SK-N-SH treated with all-trans-retinoic acid at 6 μM for 48 hours (cell line): ENCODE data around the gene HLA-F.

ENCODE experiments used
- ARNTL ChIP-seq: fragments of 450-650 bp; formaldehyde crosslinking; IDR thresholded peaks from 2 replicates; pipeline ENCODE4 v1.5.0; 2020; ENCODE audit warnings: low read depth, mild to moderate bottlenecking, moderate library complexity, borderline replicate concordance
- CREB5 ChIP-seq: fragments of 250-450 bp; sonication (Bioruptor Pico); IDR thresholded peaks from 2 replicates; pipeline ENCODE4 v1.5.1; 2020; ENCODE audit warnings: low read depth, mild to moderate bottlenecking, moderate library complexity
- ESRRG ChIP-seq: fragments of 250-450 bp; sonication (Bioruptor Pico); IDR thresholded peaks from 2 replicates; pipeline ENCODE4 v1.6.1; 2021; ENCODE audit warnings: mild to moderate bottlenecking
- ISL1 ChIP-seq: fragments of 250-450 bp; sonication (Bioruptor Pico); IDR thresholded peaks from 2 replicates; pipeline ENCODE4 v2.1.2; 2022; ENCODE audit warnings: mild to moderate bottlenecking, moderate library complexity
- RARB ChIP-seq: fragments of 250-450 bp; sonication (Bioruptor Pico); IDR thresholded peaks from 2 replicates; pipeline ENCODE4 v1.8.0; 2021; ENCODE audit warnings: mild to moderate bottlenecking, moderate library complexity
- ZC3H10 ChIP-seq: fragments of 250-450 bp; sonication (Bioruptor Pico); IDR thresholded peaks from 2 replicates; pipeline ENCODE4 v1.5.1; 2021; ENCODE audit warnings: mild to moderate bottlenecking, moderate library complexity
- ZFP3 ChIP-seq: fragments of 250-450 bp; sonication (Bioruptor Pico); IDR thresholded peaks from 2 replicates; pipeline ENCODE4 v1.5.0; 2020; ENCODE audit warnings: mild to moderate bottlenecking, moderate library complexity
- ZFP30 ChIP-seq: fragments of 450-650 bp; formaldehyde crosslinking; IDR thresholded peaks from 2 replicates; pipeline ENCODE4 v1.5.0; 2022; ENCODE audit warnings: mild to moderate bottlenecking, moderate library complexity
- ZNF565 ChIP-seq: fragments of 450-650 bp; formaldehyde crosslinking; conservative IDR thresholded peaks from 2 replicates; pipeline ENCODE4 v1.5.0; 2020; ENCODE audit warnings: low read depth, mild to moderate bottlenecking, moderate library complexity
- ZNF70 ChIP-seq: fragments of 450-650 bp; formaldehyde crosslinking; IDR thresholded peaks from 2 replicates; pipeline ENCODE4 v1.5.0; 2020; ENCODE audit warnings: mild to moderate bottlenecking, moderate library complexity
- ZNF8 ChIP-seq: fragments of 450-650 bp; formaldehyde crosslinking; IDR thresholded peaks from 2 replicates; pipeline ENCODE4 v1.5.0; 2020; ENCODE audit warnings: mild to moderate bottlenecking, moderate library complexity
- TF ChIP-seq, protein P1 (sequence below): fragments of 250-450 bp; sonication (Bioruptor Pico); IDR thresholded peaks from 2 replicates; pipeline ENCODE4 v1.8.0; 2020; ENCODE audit warnings: mild to moderate bottlenecking, moderate library complexity, borderline replicate concordance

DNA sequence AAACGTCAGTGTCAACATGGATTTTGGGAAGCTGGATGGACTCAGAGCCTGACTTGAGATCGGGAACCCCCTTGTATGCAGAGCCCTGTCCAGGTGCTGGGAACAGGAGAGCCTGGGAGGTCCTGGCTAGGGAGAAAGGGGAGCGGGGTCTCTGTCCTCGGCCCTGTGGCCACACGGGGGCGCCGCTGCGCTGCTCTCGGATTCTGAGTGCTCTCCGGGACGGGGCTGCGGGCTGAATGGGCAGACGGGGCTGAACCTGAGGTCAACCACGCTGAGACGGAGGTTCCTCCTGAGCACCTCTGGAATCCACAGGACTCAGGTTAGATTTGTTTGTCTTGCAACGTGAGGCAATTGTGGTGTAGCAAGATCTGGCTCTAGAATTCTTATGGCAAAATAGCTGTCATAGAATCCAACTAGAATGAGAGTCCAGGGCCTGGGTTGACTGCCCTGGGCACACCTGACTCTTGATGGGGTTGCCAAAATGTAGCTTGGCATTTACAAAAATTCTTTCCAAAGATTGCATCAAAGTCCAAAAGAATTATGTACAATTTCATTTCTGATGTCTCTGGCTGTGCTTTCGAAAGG is 20.6 kb upstream of the HLA-F start:
- TF ChIP-seq ISL1 (CRISPR knock-in tag) = no peak
- TF ChIP-seq ZFP30 (CRISPR knock-in tag) = no peak
- TF ChIP-seq, protein P1, sequence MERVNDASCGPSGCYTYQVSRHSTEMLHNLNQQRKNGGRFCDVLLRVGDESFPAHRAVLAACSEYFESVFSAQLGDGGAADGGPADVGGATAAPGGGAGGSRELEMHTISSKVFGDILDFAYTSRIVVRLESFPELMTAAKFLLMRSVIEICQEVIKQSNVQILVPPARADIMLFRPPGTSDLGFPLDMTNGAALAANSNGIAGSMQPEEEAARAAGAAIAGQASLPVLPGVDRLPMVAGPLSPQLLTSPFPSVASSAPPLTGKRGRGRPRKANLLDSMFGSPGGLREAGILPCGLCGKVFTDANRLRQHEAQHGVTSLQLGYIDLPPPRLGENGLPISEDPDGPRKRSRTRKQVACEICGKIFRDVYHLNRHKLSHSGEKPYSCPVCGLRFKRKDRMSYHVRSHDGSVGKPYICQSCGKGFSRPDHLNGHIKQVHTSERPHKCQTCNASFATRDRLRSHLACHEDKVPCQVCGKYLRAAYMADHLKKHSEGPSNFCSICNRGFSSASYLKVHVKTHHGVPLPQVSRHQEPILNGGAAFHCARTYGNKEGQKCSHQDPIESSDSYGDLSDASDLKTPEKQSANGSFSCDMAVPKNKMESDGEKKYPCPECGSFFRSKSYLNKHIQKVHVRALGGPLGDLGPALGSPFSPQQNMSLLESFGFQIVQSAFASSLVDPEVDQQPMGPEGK (CRISPR knock-in tag) = no peak
- TF ChIP-seq ZNF70 (CRISPR knock-in tag) = no peak
- TF ChIP-seq ZFP3 (CRISPR knock-in tag) = no peak
- no peak for TF ChIP-seq ZNF565 (CRISPR knock-in tag)
- no peak for TF ChIP-seq RARB
- no peak for TF ChIP-seq ZNF8 (CRISPR knock-in tag)
- no peak for TF ChIP-seq ARNTL (CRISPR knock-in tag)
- no peak for TF ChIP-seq ZC3H10
- TF ChIP-seq ESRRG = no peak
- no peak for TF ChIP-seq CREB5 (CRISPR knock-in tag)
